GM19351 (cell line): ENCODE measurements around the gene IKBKG.
"Not testable (repeated sequence)": the region's sequence is repeated elsewhere in the genome, so short reads cannot be mapped to it uniquely, and the experiment has no call there.

Experiments
- ATAC-seq: cut with Tn5 transposase; IDR thresholded peaks from one replicate; pipeline ENCODE4 v1.9.1; 2021; ENCODE audit warnings: mild to moderate bottlenecking, moderate library complexity; ENCODE audit not compliant: unreplicated experiment

Gene IKBKG

DNA sequence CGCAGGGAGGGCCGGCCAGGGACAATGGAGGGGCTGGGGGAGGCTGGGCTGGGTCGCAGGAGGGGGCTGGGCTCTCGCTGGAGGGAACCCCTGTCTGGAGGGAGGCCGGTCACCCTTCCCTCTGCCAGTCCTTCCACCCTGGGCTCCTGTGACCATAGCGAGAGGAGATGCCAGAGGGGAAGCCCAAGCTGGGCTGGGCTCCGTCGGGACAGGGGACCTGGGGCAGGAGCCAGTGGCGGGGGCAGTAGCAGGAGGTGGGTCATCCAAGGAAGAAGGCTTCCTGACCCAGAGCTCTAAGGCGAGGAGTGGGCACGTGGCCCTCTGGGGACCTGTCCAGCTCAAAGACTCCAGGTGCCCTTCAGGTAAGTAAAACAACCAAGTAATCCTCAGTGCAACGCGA, 54.8 kb downstream of the IKBKG start:
- no peak for ATAC-seq

DNA sequence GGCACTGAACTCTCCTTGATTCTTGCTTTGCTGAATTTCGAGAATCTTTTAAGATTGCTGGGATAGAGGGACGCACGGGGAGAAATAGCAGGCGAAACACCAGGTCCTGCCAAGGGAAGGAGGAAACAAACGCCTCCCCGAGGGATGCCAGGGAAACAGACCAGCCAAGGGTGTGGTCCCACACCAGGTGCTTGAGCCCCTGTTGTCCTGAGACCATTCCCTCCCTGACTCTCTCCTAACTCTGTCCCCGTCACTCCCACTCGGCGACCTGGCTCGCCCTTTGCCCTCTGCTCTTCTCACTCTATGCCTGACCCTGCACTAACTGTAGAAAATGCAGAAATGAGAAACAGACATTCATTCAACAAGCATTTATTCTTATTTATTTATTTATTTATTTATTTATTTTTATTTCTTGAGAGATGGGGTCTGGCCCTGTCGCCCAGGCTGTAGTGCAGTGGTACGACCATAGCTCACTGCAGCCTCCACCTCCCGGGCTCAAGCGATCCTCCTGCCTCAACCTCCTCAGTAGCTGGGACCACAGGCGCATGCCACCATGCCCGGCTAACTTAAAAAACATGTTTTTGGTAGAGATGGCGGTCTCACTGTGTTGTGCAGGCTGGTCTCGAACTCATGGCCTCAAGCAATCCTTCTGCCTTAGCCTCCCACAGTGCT, 55.5 kb downstream of the IKBKG start:
- ATAC-seq, result no peak

DNA sequence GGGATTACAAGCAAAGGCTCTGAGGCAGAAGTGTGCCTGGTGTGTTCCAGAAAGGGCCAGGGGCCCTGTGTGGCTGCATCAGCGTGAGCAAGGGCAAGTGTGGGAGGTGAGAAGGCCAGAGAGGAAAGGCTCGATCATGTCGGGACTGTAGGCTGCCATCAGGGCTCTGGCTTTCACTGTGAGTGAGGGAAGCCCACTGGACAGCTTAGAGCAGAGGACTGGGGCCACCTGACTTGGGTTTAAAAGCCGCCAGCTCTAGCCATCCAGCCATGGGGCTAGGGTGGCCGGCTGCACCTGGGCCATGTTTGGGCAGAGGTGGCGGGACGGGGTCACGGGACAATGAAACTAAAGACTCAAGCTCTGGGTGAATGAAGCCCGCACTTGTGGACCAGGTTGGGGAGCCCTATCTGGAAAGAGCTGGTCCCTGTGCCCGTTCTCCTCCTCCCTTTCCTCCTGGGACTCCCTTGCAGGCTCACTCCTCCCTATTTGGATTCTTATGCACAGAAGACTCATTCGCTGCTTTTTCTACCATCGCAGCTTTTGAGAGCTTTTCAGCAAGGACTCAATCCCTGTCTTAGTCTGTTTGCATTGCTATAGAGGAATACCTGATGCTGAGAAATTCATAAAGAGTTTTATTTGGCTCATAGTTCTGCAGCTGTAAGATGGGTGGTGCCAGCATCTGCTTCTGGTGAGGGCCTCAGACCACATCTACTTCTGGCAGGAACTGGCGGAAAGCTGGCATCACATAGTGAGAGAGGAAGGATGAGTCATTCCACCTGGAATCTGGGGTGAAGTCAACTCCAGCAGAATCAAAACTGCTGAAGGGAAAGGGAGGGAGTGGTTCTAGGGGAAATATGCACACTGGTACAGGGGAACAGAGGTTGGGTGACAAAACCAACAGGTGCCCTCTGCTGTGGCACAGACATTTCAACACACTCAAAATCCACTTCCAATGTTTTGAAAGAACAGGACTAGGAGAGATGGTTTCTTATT, 56.3 kb downstream of the IKBKG start:
- ATAC-seq, result no peak

- no peak for ATAC-seq
Measured at GRCh38 chrX:154605566-154605965, 58.1 kb downstream of the IKBKG start.

DNA sequence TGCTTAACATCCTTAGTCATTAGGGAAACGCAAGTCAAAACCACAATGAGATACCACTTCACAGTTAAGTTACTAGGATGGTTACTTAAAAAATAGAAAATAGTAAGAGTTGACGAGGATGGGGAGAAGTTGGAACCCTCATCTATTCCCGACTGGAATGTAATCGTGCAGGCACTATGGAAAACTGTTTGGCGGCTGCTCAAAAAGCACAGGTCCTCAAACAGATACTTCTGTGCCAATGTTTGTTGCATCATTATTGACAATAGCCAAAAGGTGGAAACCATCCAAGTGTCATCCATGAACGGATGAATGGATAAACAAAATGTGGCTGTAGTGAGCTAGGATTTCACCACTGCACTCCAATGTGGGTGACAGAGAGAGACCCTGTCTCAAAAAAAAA, 60.0 kb downstream of the IKBKG start:
- no peak for ATAC-seq

DNA sequence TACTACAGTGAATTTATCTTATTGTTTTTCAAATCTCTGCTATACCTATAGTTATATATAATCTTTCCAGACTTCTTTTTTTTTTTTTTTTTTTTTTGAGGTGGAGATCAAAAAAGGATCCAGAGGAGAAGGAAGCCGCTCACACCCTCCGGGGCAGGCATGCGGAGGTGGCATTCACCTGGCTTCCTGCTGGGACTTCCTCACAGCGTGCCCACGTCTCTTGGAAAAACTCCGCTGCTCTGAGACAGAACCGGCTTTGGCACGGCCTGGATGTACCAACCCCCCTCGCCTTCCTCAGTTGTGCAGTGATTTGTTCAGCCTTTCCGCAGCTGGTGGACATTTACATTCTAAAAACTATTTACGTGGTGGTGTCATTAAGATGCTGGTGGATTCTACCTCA, 60.6 kb downstream of the IKBKG start:
- ATAC-seq, result not testable (repeated sequence)

GRCh38 chrX:154608823-154609222, 61.4 kb downstream of the IKBKG start:
- not testable (repeated sequence) for ATAC-seq

- ATAC-seq, result not testable (repeated sequence)
Measured at GRCh38 chrX:154611146-154611545, 63.7 kb downstream of the IKBKG start.

DNA sequence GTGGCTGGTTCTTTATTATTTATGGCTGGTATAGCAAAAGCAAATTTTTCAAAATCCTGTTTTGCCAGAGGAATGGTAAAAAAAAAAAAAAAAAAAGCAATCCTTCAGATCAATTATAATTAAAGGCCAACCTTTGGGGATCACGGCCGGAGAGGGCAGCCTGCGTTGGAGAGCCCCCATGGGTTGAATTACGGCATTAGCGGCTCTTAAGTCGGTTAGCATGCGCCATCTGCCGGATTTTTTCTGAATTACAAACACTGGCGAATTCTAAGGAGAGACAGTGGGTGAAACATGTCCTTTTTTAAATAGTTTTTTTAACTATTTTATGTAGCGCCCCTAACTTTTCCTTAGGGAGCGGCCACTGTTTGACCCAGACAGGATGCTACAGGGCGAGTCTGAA, 66.2 kb downstream of the IKBKG start:
- ATAC-seq, result not testable (repeated sequence)
